Fibroblast of lung (primary cell): ENCODE measurements around the gene MTMR3. TPM values are rescaled to one million over a fixed set of nuclear protein-coding genes. Genes with fewer than 3 reads are reported as not detected.

Source experiments
- DNase-seq, 2 donors: peaks; one replicate each; pipeline versions ENCODE4 v3.0.0 to v3.0.0-alpha.2; 2010; ENCODE audit warnings: low read depth in 2 of 2
- H2AFZ ChIP-seq: 2 replicates; pipeline ENCODE4 v1.5.1; 2012; ENCODE audit warnings: low read length, control low read depth, inconsistent platforms
- H3K27ac ChIP-seq: 2 replicates; pipeline ENCODE4 v1.5.1; 2011; ENCODE audit warnings: low read length, control low read depth; ENCODE audit not compliant: insufficient read depth
- H3K27me3 ChIP-seq: 2 replicates; pipeline ENCODE4 v1.5.1; 2011; ENCODE audit warnings: mild to moderate bottlenecking, low read length; ENCODE audit not compliant: control insufficient read depth, insufficient read depth
- H3K36me3 ChIP-seq: 2 replicates; pipeline ENCODE4 v1.5.1; 2011; ENCODE audit warnings: low read length; ENCODE audit not compliant: control insufficient read depth, insufficient read depth
- H3K4me1 ChIP-seq: 2 replicates; pipeline ENCODE4 v1.5.1; 2011; ENCODE audit warnings: low read length; ENCODE audit not compliant: control insufficient read depth, insufficient read depth; ENCODE audit errors: extremely low read depth
- H3K4me2 ChIP-seq: 2 replicates; pipeline ENCODE4 v1.5.1; 2011; ENCODE audit warnings: low read length, control low read depth; ENCODE audit not compliant: insufficient read depth; ENCODE audit errors: extremely low read depth
- H3K4me3 ChIP-seq, 4 experiments: fragments of 200-600 bp in 1 of 4; sonication (generic) in 1 of 4; replicated peaks in 1 of 4; 2 replicates each; pipeline ENCODE4 v1.5.1; 2011 to 2016; ENCODE audit warnings: low read length in 4 of 4, low read depth in 3 of 4, mild to moderate bottlenecking in 3 of 4, control low read depth in 2 of 4, inconsistent platforms in 1 of 4, mixed read lengths in 1 of 4; ENCODE audit not compliant: insufficient read depth in 1 of 4; ENCODE audit errors: control extremely low read depth in 1 of 4
- H3K79me2 ChIP-seq: 2 replicates; pipeline ENCODE4 v1.5.1; 2012; ENCODE audit warnings: mild to moderate bottlenecking, low read length, inconsistent platforms; ENCODE audit not compliant: control insufficient read depth, insufficient read depth
- H3K9ac ChIP-seq: 2 replicates; pipeline ENCODE4 v1.5.1; 2011; ENCODE audit warnings: mild to moderate bottlenecking, low read length, control low read depth; ENCODE audit not compliant: insufficient read depth
- H3K9me3 ChIP-seq: 2 replicates; pipeline ENCODE4 v1.5.1; 2012; ENCODE audit warnings: low read depth, low read length; ENCODE audit not compliant: control insufficient read depth, insufficient read depth
- H4K20me1 ChIP-seq: 2 replicates; pipeline ENCODE4 v1.5.1; 2011; ENCODE audit warnings: low read length; ENCODE audit not compliant: control insufficient read depth, insufficient read depth; ENCODE audit errors: extremely low read depth
- EZH2 ChIP-seq: IDR thresholded peaks from 2 replicates; pipeline ENCODE4 v1.5.1; 2012; ENCODE audit warnings: low read length, control low read depth, mild to moderate bottlenecking; ENCODE audit errors: missing control alignments
- polyA plus RNA-seq, 2 donors: library from polyadenylated mRNA; depleted of rRNA in 1 of 2; stranded (reverse) in 1 of 2; unstranded in 1 of 2; fragments of >200 nt; gene quantifications; 2 replicates each; pipeline ENCODE4 v1.2.1, GENCODE V29; 2011 to 2012; ENCODE audit warnings: missing spikeins in 1 of 2
- total RNA-seq: library from RNA; depleted of rRNA; stranded (reverse); fragments of >200 nt; gene quantifications from 2 replicates; pipeline ENCODE4 v1.2.1, GENCODE V29; 2014
- TF ChIP-seq, protein P1 (sequence below), 2 donors: IDR thresholded peaks in 1 of 2; conservative IDR thresholded peaks in 1 of 2; 1 replicate in 1 of 2; 2 replicates in 1 of 2; pipeline ENCODE4 v1.5.1; 2011 to 2012; ENCODE audit warnings: low read length in 2 of 2, control low read depth in 1 of 2, inconsistent platforms in 1 of 2, low read depth in 1 of 2, mild to moderate bottlenecking in 1 of 2

The MTMR3 gene
- total and polyA plus RNA-seq, 2 donors (not counting 1 experiment from before 2014, with no cell fraction given), result 15.0 to 31.2 TPM

DNA sequence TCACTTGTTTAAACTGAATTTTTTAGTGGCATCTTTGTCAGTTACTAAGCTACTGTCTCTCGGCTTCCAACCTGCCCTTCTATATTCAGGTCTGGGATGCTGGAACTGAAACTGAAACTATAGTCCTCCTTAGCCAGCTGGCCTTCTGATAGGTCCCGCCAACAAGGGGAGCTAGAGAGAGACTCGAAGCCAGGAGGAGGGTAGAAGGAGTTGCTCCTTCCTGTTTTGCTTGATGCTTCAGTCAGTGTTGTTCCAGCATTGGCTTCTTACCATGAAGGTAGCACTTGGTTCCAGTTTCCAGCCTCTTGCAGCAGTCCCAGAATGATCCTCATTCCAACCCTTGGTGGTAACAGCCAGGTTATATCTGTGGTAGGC lies 164.4 kb downstream of the MTMR3 start:
- Histone ChIP-seq H3K9me3 (no peaks in the 10 kb centered on the region), H3K9ac (no peak overlapping the region), H4K20me1 (no peaks in the 10 kb centered on the region), H3K4me1 (peaks cover 10% of the 10 kb centered on the region), H3K4me3 (no peak overlapping the region), H3K4me2 (no peak overlapping the region), H3K79me2 (no peaks in the 10 kb centered on the region), H3K27me3 (no peaks in the 10 kb centered on the region), H3K36me3 (no peaks in the 10 kb centered on the region), H2AFZ (peak overlapping the region; percentile 21), H3K27ac (no peak overlapping the region)
- TF ChIP-seq, protein P1, sequence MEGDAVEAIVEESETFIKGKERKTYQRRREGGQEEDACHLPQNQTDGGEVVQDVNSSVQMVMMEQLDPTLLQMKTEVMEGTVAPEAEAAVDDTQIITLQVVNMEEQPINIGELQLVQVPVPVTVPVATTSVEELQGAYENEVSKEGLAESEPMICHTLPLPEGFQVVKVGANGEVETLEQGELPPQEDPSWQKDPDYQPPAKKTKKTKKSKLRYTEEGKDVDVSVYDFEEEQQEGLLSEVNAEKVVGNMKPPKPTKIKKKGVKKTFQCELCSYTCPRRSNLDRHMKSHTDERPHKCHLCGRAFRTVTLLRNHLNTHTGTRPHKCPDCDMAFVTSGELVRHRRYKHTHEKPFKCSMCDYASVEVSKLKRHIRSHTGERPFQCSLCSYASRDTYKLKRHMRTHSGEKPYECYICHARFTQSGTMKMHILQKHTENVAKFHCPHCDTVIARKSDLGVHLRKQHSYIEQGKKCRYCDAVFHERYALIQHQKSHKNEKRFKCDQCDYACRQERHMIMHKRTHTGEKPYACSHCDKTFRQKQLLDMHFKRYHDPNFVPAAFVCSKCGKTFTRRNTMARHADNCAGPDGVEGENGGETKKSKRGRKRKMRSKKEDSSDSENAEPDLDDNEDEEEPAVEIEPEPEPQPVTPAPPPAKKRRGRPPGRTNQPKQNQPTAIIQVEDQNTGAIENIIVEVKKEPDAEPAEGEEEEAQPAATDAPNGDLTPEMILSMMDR (conservative IDR thresholded peaks at IDR 0.05 in 1 of 2, IDR thresholded peaks at IDR 0.05 in 1 of 2; ENCODE audit: low read depth in 1 of 2, low read length in 2 of 2), result no peak
- TF ChIP-seq EZH2, result no peak
- peak in 1 of 2 donors; percentile 15 for DNase-seq

DNA sequence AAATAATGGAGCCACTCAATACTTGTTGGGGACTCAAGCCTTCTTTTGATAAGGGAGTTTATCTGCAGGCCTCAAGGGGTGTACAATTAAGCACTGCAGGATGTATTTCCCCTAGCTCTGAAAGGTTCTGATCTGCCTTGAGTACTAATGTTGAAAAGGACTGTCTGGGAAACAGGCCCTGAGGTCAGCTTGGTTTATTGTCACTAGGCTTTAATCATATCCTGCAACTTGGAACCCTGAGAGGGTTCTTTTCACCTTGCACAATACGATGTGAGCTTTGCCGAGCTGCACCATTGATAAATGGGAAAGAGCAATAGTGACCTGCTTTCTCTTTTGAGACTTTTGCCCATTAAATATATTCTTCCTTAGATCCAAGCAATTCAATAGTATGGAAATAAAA lies 165.7 kb downstream of the MTMR3 start:
- H3K4me1 ChIP-seq, result peaks cover 8% of the 10 kb centered on the region
- no peaks in the 10 kb centered on the region for H3K9me3 ChIP-seq
- H3K9ac ChIP-seq, result no peak overlapping the region
- no peak for TF ChIP-seq EZH2
- TF ChIP-seq, protein P1 (conservative IDR thresholded peaks at IDR 0.05 in 1 of 2, IDR thresholded peaks at IDR 0.05 in 1 of 2; ENCODE audit: low read depth in 1 of 2, low read length in 2 of 2), result no peak
- no peak for DNase-seq
- H4K20me1 ChIP-seq, result no peaks in the 10 kb centered on the region
- no peak overlapping the region for H3K4me3 ChIP-seq
- no peaks in the 10 kb centered on the region for H3K27me3 ChIP-seq
- H3K36me3 ChIP-seq, result no peaks in the 10 kb centered on the region
- H3K4me2 ChIP-seq, result no peak overlapping the region
- H3K27ac ChIP-seq, result no peak overlapping the region
- H2AFZ ChIP-seq, result no peak overlapping the region
- no peaks in the 10 kb centered on the region for H3K79me2 ChIP-seq

DNA sequence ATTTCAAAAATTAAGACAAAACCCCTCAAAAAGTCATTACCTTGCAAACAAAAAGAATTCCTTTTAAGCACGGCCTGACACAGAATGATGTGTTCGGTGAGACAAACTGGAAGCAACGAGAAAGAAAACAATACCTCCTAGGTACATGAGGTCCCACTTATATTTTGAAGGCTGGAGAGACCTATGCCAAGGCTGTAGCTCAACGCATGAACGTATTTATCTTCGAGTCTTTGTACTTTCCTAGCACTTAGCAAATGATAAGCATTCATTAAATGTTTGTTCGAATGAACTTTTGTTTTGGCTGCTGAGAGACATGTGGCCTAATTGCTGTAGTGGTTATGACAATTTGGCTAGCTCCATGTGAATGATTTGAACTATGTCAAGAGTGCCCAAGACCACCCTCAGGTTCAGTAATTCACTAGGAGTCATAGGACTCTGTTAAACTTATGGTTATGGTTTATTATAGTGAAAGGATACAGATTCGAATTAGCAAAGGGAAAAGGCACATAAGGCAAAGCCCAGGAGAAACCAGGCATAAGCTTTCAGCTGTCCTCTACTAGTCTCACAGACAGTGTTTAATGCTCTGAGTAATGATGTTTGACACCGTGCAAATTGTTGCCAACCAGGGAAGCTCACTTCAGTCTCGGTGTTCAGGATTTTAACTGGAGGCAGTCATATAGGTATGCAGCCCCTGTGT lies 171.2 kb downstream of the MTMR3 start:
- Histone ChIP-seq H2AFZ (no peak overlapping the region), H3K36me3 (no peaks in the 10 kb centered on the region), H4K20me1 (no peaks in the 10 kb centered on the region), H3K4me1 (no peaks in the 10 kb centered on the region), H3K27ac (no peak overlapping the region), H3K27me3 (no peaks in the 10 kb centered on the region), H3K9me3 (no peaks in the 10 kb centered on the region), H3K79me2 (no peaks in the 10 kb centered on the region), H3K4me2 (no peak overlapping the region), H3K4me3 (no peak overlapping the region), H3K9ac (no peak overlapping the region)
- no peak for DNase-seq
- TF ChIP-seq, protein P1 (conservative IDR thresholded peaks at IDR 0.05 in 1 of 2, IDR thresholded peaks at IDR 0.05 in 1 of 2; ENCODE audit: low read depth in 1 of 2, low read length in 2 of 2), result no peak
- no peak for TF ChIP-seq EZH2
